Stomach (tissue), 4 donors: ENCODE data around the gene TGFB3.

Experiments
- POLR2A ChIP-seq, 4 donors: fragments of 450-650 bp; IDR thresholded peaks; one replicate each; pipeline ENCODE4 v1.6.1; 2016; ENCODE audit warnings: antibody characterized with exemption in 4 of 4, control low read depth in 2 of 4, mild to moderate bottlenecking in 1 of 4, moderate library complexity in 1 of 4
- POLR2AphosphoS5 ChIP-seq, 3 donors: sonication (generic); formaldehyde crosslinking; IDR thresholded peaks; one replicate each; pipeline ENCODE4 v1.6.1; 2016; ENCODE audit warnings: antibody characterized with exemption in 3 of 3
- TF ChIP-seq, protein P1 (sequence below), 7 experiments: fragments of 450-650 bp in 4 of 7; fragments of 200-600 bp in 3 of 7; sonication (generic) in 3 of 7; IDR thresholded peaks; one replicate each; pipeline ENCODE4 v1.5.1; 2016 to 2019; ENCODE audit warnings: antibody characterized with exemption in 7 of 7, control low read depth in 2 of 7, mild to moderate bottlenecking in 1 of 7

DNA sequence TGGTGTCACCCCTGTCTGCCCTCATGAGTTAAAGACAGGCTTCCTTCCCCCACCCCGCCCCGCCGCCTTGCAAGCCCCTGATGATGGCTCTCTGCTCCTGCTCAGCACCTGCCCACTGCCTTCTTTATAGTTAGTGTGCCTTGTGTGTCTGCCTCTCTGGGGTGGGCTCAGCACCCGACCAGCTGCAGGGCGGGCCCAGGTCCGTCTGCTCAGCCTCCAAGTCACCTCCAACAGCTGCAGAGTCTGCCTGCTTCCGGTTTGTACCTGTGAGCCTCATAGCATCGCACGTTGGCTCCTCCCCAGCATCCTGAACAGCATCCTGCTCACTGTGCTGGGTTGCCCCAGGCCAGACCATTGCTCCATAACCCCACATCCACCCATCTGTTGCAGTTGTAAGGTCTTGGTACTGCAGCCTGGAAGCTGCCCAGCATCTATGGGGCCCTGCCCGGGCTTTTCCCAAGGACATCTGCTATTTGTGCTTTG, 3.5 kb downstream of the TGFB3 start:
- TF ChIP-seq, protein P1, sequence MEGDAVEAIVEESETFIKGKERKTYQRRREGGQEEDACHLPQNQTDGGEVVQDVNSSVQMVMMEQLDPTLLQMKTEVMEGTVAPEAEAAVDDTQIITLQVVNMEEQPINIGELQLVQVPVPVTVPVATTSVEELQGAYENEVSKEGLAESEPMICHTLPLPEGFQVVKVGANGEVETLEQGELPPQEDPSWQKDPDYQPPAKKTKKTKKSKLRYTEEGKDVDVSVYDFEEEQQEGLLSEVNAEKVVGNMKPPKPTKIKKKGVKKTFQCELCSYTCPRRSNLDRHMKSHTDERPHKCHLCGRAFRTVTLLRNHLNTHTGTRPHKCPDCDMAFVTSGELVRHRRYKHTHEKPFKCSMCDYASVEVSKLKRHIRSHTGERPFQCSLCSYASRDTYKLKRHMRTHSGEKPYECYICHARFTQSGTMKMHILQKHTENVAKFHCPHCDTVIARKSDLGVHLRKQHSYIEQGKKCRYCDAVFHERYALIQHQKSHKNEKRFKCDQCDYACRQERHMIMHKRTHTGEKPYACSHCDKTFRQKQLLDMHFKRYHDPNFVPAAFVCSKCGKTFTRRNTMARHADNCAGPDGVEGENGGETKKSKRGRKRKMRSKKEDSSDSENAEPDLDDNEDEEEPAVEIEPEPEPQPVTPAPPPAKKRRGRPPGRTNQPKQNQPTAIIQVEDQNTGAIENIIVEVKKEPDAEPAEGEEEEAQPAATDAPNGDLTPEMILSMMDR (IDR thresholded peaks at IDR 0.05), result no peak
- TF ChIP-seq POLR2AphosphoS5 (IDR thresholded peaks at IDR 0.05), result no peak
- TF ChIP-seq POLR2A (IDR thresholded peaks at IDR 0.05), result no peak
